Esophagus mucosa (tissue), 1 donor: ENCODE results near the gene EOMES. TPM values are rescaled to one million over a fixed set of nuclear protein-coding genes. Genes with fewer than 3 reads are reported as not detected.
A peak's percentile ranks its signal among the peaks of the same experiment; 100 is the strongest.

Source experiments
- ATAC-seq: fragments of 200-7000 bp; cut with Tn5 transposase; one replicate; pipeline ENCODE4 v1.9.1; 2020
- total RNA-seq: library from RNA; stranded (reverse); gene quantifications from one replicate; pipeline ENCODE4 v1.2.4, GENCODE V29; 2023
- donor health status: DM: yes; HTN: yes; CAD: no.

EOMES gene
- total RNA-seq, 1 donor from 2014 or later: 0.12 TPM

DNA sequence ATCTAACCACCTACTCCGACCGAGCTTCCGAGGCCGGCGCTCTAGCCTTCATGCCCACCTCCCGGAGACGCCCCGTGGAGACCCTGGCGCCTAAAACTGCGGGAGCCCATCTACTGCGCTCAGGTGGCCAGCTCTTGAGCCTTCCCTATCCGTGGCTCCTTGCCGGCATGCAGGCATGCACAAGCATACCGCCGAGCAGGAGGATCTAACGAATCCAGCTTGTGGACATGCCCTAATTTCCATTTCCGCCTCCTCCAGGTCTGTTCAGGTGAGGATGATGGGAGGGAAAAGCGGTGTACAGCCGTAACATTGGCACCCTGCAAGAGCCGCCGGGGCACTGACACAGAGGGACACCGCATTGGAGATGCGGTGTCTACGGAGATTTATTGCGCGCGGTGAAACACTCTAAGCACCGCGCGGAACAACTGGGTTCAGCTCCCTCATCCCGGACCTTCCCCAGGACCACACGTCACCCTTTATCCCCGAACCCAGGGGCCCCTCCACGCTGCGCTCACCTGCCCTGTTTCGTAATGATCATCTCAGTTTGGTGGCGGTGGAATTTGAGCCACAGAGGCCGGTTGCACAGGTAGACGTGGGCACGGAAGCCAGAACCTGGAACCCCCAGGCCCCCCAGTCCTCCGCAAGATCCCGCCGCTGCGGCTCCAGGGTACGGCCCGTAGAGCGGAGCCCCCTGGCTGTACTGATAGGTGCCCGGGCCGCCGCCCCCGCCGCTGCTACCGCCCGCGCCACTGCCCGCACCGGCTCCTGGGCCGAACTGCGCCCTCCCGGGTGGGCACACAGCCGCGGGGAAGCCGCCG is 1.0 kb downstream of the EOMES start:
- ATAC-seq: peak; percentile 59

DNA sequence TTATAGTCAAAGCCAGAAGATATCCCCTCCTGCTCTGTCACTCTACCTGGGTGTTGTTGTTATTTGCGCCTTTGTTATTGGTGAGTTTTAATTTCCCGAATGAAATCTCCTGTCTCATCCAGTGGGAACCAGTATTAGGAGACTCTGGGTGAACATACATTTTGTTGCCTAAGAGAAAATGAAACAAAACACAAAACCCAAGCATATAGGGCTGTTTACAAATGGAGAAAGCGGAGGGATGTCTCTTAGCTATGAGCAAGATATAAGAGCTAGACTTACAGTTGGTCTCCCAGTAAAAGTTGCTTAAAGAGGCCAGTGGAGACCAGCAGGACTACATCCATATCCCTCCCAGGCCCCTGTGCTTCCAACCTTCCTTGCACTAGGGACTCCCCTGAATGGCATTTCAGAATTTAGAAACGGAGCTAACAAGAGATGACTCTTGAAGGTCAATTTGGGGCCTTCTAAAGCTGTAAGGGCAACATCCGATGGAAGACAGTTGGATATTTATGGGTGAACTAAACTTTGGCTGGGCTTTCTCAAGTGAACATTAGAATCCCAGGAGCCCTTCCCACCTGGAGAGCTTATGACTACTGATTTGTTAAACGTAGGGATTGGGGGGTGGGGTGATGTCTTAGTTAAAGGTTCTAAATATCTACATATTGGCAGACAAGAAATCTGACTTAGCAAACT is 2.7 kb downstream of the EOMES start:
- no peak for ATAC-seq

GRCh38 chr3:27718459-27718858 is 3.7 kb downstream of the EOMES start:
- ATAC-seq: no peak

DNA sequence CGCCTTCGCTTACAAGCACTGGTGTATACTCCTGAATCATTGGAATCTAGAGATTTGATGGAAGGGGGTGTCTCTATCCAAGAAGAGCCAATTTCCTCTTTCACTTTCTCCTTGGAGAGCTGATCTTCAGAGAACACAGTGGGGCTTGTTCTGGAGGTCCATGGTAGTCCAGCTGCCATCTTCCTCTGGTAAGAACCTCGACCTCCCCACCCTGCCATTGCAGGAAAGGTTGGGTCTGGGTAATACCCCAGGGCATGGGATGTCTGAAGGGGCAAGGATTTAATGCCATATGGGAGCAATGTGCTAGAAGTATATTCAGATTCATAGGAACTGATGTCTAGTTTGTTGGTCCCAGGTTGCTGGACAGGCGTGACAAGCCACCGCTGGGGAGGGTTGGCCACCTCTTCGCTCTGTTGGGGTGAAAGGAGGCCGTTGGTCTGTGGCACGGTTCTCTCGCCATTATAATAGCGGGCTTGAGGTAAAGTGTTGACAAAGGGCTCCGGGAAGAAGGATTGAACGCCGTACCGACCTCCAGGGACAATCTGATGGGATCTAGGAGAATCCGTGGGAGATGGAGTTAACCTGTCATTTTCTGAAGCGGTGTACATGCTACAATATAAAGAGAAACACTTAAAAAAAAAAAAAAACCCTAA is 4.8 kb downstream of the EOMES start:
- ATAC-seq: no peak

DNA sequence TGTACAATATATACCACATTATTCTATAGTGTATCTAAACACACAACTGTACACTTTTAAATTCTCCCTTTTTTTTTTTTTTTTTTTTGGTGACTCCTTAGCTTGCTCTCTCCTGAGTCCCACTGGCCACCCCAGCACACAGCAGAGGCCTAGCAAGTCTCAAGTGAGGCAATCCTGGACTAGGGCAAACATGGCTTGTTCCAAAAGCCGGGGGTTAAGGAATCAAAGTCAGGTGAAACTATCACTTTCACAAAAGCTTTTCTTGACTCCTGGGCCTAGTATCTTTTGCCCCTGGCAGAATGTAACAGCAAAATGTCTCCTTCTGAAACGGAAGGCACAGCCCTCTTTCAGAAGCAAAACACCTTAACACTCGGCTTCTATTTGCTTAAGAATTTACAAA is 5.8 kb downstream of the EOMES start:
- no peak for ATAC-seq

DNA sequence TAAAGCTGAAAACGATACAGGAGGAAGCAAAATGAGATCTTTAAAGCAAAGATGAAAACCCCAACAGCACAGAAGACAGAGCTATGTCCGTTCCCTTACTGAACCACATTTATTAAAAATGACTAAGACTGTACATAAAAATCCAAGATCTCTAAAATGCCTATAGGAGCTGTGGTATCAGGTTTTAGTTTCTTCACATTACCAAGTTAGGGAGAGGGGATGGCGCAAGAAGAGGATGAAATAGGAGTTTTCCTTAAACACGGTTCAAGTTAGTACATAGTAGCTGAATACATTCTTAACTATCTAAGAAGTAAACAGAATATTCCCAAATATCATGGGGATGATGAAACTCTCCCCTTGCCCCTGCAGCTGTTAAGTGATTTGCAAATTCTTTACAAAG is 6.3 kb downstream of the EOMES start:
- ATAC-seq: no peak

DNA sequence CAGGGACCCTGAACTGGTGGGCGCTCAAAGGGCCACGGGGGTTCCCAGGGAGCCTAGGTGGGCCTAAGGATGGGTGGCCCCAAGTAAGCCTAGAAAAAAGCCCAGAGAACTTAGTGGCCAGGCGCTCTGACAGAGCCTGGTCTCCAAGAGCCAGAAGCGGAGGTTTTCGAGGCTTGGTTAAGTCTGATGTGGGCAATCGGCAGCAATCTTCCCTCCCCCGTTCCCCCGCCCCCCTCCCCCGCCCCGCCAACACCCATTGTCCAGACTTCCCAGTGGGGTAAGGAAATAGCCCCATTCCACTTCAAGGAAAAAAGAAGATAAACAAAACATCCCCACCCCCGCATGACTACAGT is 6.7 kb downstream of the EOMES start:
- ATAC-seq: no peak

- peak; percentile 65 for ATAC-seq
Measured at GRCh38 chr3:27714692-27715453, 7.2 kb downstream of the EOMES start.

GRCh38 chr3:27714146-27714526 is 8.0 kb downstream of the EOMES start:
- ATAC-seq: no peak

DNA sequence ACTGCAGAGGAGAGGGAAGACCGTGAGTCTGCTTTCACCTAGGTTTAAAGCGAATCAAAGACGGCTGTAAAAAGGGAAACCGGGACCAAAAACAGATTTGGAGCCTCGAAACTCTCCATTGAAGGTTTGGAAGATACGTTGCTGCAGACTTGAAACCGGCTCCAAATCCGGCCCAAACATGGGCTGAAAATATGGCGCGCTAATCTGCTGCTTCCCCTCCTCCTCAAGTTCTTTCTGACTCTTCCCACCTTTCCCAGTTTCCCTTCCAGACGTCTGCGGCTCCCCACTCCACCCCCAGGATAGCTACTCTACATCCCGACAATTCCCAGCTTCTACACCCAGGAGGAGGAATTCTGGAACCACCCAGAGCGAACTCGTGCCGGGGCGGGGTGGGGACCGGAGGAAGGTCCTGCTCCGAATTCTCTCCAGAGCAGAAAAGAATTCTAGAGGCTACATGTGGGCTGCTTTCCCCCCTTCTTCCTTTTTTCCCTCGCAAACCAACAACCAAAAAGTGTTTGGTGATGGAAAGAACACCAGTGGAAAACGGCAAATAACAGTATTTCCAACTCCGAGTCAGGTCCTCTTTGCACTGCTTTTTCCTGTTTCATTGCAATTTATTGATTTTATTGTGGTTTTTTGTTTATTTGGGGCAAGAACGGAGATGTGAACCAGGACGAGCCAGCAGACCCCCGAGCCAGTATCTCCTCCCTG is 8.5 kb downstream of the EOMES start:
- ATAC-seq: no peak

GRCh38 chr3:27713078-27713423 is 9.1 kb downstream of the EOMES start:
- ATAC-seq: no peak

- ATAC-seq: peak; percentile 92
Measured at GRCh38 chr3:27712136-27713077, 9.7 kb downstream of the EOMES start.

GRCh38 chr3:27708250-27708649 is 13.9 kb downstream of the EOMES start:
- no peak for ATAC-seq

GRCh38 chr3:27699067-27699466 is 23.1 kb downstream of the EOMES start:
- no peak for ATAC-seq

DNA sequence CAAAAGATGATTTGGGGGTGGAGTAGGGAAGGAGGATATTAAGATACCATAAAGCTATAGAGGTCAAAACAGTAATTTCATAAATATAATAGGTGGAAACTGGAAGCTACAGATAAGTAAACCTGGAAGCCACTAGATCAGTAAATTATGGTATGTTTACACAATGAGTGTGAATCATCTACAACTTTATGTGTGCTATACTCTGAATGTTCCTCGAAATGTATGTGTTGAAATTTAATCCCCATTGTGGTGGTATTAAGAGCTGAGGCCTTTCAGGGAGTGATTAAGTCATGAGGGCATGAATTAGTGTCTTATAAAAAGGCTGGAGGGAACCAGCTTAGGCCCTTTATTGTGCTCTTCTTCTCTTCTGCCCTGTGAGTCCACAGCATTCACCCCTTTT is 25.2 kb downstream of the EOMES start:
- ATAC-seq: peak; percentile 97

- ATAC-seq: no peak
Measured at GRCh38 chr3:27695636-27696035, 26.5 kb downstream of the EOMES start.

GRCh38 chr3:27688053-27688452 is 34.1 kb downstream of the EOMES start:
- peak; percentile 22 for ATAC-seq

DNA sequence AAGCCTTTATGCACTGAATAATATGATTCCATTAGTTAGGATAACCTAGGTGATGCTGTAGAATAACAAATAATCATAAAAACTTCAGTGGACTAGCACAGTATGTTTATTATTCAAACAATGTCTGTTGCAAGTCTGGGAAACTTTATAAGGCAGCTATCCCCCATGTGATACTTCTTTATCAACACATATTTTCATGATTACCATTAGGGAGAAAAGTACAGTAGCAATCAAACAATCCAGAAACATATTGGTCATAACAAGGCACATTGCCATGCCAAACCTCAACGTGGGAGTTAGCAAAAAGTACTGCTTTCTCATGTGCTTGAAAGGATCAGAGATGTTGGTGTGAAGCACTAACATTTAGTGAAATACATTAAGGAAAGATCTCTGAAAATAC is 35.5 kb downstream of the EOMES start:
- ATAC-seq: no peak

DNA sequence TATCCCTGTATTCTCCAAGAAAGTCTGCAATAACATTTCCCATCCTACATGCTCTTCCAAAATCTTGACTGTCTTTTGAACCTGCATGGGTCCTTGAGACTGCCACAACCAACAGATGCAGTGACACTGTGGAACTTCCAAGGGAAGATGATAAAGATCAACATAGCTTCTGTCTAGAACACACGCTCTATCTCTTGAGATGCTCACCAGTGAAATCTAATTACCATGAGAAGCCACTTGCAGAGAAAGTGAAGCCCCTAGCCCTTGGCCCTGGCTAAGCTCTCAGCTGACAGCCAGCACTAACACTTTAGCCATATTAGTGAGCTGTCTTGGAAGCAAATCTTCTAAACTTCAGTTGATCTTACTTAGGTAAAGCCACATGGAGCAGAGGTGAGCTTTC is 36.6 kb downstream of the EOMES start:
- ATAC-seq: no peak

- no peak for ATAC-seq
Measured at GRCh38 chr3:27684302-27684701, 37.8 kb downstream of the EOMES start.

DNA sequence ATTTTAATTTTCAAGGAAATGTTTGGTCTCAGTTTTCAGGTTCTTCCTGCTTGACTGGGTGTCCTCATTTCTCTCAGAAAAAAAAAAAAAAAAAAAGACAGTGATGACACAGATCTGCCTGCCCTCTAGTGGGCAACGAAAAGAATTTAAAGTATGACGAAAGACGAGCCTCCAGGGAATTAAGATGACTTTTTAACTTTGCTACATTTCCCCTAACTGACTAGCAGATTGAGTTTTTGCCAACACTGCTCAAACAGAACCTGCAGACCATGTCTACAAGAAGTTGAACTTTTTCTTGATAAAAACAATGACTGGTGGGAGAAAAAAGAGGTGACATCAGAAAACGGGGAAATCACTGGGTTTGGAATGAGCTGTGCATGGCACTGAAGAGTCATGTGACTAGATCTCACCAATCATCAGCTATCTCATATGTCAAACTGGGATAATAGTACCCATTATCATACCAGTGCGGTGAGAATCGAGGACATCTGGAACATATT is 40.8 kb downstream of the EOMES start:
- ATAC-seq: peak; percentile 73
